SIG-M5 treated with dmso at 0.1 percent for 504 hours (cell line): ENCODE measurements around the gene UVSSA.

ENCODE experiments used
- DNase-seq: peaks from one replicate; lab custom pipeline; 2025; ENCODE audit not compliant: unreplicated experiment; lab: John Stamatoyannopoulos, UW

The UVSSA gene

DNA sequence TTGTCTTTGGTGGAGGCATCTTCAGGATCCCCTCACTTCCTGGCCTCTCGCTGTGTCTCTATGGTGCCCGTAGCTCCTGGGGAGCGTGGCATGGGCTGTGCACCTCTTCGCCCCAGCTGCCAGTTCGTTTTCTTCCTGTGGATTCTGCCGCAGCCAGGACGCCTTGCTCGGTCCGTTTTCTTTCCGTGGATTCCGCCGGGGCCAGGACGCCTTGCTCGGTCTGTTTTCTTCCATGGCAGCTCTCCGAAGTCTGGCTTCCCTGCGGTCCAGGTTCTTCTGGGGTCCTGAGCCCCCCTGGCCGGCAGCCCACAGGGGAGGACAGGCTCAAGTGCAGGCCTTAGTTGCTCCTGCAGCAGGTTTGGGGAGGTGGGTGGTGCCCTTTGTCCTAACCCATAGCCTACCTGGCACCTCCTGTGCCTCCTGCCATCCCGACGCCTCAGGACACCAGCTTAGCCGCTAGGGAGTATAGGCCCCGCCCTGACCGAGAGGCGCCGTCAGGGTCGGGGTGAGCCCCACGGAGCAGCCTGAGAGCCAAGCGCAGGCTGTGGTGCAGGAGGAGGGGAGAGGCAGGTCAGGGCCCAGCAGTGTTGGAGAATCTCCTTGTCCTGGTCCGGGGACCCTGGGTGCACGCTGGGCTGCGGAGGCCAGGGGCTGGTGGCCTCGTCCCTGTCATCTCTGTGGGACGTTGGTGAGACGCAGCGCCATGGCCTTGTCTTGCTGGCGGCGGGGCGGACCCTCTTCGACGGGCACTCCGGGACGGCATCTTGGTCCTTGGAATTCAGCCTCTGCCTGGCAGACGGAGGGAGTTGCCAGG lies 27.1 kb downstream of the UVSSA start:
- DNase-seq: no peak

DNA sequence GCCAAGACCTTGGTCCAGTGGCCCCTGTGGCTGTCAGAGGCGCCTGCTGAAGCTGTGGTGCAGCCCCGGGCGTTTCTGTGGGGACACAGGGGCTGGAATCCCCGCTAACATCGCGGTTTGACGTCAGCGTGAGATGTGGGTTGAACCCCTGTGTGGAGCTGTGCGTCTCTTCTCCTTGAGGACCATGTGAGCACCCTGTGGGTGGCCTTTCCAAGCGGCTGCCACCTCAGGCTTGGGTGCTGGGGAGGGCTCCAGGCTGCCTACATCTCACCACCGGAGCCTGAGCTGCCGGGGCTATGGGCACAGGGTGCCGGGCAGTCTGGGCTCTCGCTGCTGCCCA lies 27.7 kb downstream of the UVSSA start:
- no peak for DNase-seq

DNA sequence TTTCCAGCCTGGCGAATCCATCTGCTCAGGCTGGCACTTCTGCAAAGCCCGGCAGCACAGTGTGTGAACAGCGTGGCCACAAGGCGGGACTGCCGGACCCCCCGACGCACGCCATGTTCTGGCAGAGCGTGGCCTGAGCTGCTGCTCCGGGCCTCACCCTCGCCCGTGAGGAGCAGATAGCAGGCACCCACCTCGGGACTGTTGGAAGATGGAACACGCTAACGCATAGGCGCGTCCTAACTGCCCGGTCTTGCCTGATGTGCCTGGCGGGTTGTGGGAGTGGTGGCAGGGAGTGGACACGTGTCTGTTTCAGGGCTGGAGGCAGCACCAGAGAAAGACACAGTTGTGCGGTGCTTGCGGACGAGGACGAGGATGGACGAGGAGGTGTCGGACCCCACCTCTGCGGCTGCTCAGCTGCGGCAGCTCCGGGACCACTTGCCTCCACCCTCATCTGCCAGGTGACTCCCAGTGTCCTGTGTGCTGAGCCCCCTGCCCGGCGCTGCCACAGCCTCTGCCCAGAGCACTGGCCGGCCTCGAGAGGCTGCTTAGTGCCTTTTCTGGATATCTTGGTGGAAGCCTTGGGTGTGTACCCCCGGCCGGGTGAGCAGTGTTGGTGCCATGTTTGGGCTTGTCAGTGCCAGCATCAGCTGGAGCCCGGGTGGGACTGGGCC lies 28.2 kb downstream of the UVSSA start:
- DNase-seq: no peak

DNA sequence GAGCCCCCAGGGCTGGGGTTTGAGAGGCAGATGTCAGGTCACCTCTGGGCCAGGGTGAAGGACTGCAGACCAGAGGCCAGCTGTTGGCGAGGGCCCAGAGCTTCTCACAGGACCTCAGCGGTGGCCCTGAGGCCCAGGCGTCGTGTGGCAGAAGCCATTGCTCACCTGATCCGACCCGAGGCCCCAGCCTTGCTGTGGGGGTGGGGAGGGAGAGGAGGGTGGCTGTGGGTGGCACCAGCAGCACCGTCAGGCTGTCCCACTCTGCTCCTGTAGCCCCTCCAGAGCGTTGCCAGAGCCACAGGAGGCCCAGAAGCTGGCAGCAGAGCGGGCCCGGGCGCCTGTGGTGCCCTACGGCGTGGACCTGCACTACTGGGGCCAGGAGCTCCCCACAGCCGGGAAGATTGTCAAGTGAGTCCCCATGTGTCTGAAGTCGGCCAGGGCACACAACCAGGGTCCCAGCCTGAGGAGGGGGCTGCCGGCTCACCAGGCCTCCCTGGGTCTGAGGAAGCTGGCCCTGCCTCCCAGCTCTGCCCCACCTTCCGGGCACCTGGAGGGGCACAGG lies 28.8 kb downstream of the UVSSA start:
- no peak for DNase-seq

DNA sequence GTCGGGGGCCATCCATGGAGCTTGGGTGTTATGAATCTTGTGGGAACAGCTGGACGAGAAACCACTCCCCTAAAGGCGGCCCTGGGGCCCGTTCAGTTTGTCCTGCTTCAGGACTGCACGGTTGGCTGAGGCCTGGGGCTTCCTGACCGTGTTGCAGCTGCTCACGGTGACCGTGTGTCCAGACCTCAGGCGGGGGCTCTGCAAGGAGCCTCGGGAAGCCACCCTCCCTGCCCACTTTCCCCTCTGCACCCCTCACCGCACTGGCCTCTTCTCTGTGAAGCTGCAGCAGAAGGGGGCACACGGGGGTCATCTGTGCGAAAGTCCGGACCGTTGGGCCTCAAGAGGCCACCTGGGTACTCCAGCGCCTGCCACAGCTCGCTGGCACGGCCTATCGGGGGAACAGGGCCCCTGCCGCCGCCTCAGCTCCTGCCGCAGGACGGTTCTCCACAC lies 29.4 kb downstream of the UVSSA start:
- DNase-seq: no peak

DNA sequence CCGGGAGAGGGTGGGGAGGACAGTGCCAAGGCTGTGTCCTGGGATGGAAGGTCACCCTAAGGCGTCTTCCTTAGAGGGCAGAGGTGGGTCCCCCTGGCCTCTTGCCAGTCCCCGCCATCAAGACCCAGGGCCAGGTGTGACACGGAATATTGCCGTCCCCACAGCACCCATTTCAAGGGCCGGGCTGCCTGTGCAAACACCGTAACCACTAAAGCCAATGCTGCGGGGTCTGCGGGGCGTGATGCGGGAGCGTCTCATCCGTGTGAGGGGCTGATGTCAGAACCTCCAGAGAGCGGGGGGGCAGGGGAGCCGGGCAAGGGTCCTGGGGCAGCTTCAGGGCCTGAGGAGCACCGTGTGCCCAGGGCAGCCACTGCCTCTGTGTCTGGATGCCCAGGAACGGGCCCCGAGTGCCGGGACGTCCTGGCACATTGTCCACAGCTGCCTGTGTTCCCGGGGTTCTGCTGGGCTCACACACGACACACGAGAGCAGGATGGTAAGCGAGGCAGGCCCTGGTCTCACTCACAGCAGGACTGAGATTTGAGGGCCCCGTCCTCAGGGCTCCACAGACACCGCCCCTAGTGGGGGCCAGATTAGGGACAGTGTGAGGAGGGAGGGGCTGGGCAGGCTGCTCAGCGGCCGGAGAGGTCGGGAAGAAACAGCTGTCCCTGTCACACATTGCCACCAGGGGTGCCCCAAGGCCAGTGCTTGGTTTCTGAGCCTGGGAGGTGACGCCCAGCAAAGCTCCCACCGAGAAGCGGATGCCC lies 30.0 kb downstream of the UVSSA start:
- no peak for DNase-seq

DNA sequence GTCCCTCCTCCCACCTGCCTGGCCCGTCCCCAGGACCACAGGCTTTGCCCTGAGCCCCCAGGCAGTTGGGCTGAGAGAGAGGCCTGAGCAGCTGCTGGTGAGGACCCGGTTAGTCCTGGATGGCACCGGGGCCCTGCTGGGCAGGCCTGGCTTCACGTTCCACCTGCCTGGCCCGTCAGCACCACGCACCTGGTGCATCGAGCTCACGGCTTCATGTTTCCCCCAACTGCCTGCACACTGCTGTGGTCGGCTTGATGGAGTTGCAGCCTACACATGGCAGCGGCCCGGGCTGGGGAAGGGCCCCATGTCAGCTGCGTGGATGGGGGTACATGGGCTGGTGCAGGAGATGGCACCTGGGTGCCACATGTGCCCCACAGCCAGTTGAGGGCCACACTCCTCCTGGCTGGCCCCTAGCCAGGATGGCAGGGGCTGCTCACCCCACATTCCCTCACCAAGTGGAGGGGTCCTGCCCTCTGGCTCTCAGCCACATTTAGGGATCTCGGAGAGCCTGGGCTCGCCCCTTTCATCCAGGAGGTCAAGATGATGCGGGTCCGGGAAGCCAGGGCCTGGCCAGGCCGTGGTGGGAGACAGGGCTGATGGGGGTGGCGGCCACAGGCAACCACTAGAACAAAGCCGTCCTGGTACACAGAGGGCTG lies 30.7 kb downstream of the UVSSA start:
- no peak for DNase-seq

DNA sequence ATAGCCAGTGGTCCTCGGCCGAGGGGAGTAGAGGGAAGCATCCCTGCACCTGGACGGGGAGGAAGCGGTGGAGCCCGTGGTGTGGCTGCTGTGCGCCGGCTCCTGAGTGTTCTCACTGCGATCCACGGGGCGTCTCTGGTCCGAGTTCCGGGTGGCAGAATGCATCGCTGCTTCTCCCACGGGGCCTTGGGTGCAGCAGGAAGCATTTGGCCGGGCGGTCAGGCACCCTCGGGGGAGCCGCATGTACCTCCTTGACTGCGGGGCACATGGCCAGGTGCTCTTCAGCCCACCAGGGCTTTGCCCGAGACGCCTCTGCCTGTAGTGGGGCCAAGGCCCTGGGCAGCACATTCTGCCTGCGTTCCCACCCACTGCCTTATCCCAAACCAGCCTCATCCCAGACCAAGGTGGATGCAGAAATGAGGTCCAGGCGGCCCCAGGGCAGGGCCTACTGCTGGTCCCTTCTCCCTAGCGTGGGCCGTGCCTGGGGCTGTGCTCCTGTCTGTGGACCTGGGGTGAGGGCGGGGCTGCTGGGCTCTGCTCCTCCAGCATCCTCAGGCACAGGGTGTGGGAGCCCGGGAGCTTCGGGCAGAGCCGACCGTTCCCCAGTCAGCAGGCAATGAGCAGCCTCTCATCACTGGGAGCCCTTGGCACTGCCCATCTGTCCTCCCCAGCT lies 31.7 kb downstream of the UVSSA start:
- no peak for DNase-seq

DNA sequence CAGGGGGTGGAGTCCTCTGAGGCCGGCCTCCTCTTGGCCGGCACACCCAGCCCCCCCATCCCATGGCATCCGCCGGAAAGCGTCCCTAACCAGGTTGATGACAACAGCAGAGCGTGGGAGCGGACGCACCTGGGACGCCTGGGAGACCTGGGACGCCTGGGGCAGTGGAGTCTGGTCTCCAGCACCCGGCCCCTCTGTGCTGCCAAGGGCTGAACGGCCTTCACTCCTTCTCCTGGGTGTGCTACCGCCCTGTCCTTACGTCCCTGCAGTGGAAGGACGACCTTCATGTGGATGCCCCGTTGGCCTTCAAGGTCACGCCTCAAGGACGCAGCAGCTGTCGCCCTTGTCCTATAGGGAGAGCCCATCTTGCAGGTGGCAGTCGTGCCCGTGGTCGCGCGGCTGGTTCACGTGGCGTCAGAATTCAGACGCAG lies 32.4 kb downstream of the UVSSA start:
- no peak for DNase-seq

DNA sequence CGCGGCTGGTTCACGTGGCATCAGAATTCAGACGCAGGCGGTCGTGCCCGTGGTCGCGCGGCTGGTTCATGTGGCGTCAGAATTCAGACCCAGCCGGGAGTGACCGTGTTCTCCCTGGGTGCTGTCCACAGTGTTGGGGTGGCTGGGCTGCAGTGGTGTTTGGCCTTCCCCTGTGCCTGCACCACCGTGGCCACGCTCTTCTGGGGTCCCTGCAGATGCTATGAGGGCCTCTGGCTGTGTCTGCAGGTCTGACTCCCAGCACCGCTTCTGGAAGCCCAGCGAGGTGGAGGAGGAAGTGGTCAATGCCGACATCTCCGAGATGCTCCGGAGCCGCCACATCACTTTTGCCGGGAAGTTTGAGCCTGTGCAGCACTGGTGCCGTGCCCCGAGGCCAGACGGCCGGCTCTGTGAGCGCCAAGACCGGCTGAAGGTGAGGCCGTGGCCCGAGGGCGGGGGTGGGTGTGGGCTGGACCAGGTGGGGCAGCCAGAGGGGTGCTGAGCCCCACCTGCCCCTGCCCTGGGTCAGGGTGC lies 32.9 kb downstream of the UVSSA start:
- DNase-seq: no peak

DNA sequence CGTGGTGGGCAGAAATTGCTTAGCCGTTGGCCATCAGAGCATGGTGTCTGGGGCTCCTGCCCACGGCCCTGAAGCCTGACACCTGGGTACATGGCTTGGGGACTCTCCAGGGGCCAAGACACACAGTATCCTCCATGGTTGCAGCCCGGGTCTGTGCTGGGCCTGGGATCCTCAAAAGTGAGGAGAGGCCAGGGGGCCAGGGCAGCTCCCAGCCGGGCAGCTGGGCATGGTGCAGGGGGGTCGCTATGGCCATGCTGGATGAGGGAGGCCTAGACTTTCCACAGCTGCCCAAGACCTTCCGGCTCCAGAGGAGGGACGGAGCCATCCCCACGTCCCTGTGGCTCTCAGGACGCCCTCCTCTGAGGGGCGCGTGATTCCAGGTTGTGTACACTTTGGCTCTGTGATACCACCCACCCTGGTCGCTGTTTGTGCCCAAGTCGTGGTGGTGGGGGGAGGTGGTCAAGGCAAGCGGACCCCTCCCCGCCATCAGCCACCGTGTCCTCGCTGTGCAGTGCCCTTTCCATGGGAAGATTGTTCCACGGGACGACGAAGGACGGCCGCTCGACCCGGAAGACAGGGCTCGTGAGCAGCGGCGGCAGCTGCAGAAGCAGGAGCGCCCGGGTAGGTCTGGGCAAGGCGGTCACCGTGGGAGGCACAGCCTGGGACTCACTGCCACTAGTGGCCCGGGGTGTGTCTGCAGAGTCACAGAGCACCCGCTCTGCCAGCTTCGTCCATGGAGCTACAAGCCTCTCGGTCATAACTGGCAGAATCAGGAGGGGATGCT lies 33.6 kb downstream of the UVSSA start:
- DNase-seq: no peak

DNA sequence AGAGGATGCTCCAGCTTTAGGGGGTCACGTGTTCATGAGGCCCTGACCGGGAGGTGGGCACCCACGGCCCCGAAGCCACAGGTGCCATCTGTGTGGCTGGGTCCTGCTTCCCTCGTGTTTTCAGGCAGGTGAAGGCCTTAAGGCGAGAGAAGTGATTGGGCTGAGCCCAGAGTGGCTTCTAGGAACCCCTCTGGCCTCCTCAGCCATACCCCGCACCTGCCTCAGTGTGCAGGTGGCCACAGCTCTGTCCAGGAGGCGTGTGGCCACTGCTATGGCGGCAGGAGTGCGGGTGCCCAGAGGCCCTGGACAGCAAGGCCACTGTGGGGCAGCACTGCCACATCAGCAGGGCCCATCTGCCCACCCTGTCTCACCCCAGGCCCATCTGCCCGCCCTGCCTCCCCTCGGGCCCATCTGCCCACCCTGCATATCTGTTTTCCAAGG lies 34.2 kb downstream of the UVSSA start:
- no peak for DNase-seq

DNA sequence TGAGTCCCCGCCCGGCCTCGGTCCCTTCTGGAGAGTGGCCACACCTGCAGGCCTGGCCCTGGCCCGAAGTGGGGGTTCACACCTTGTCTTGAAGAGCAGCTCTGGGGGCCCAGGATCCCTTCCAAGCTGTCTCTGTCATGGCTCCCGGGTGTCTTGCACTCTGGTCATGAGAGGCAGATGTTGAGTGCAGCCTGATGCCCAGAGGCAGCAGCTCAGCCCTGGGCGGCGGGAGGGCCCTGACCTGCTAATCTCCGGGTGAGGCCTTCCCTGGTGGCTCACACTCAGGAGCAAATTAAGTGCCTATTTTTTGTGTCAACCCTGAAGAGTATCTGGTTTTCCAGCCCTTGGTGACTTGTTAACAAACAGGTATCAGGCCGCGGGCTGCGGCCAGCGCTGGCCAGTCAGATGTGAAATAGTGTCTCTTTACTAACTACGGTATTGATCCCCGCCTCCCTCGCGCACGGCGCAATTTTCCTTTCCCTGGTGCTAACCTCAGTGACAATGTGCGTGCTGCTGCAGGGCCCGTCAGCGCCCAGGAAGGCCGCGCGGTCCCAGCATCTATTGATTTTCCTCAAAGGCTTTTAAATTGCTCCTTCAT lies 35.0 kb downstream of the UVSSA start:
- DNase-seq: no peak

DNA sequence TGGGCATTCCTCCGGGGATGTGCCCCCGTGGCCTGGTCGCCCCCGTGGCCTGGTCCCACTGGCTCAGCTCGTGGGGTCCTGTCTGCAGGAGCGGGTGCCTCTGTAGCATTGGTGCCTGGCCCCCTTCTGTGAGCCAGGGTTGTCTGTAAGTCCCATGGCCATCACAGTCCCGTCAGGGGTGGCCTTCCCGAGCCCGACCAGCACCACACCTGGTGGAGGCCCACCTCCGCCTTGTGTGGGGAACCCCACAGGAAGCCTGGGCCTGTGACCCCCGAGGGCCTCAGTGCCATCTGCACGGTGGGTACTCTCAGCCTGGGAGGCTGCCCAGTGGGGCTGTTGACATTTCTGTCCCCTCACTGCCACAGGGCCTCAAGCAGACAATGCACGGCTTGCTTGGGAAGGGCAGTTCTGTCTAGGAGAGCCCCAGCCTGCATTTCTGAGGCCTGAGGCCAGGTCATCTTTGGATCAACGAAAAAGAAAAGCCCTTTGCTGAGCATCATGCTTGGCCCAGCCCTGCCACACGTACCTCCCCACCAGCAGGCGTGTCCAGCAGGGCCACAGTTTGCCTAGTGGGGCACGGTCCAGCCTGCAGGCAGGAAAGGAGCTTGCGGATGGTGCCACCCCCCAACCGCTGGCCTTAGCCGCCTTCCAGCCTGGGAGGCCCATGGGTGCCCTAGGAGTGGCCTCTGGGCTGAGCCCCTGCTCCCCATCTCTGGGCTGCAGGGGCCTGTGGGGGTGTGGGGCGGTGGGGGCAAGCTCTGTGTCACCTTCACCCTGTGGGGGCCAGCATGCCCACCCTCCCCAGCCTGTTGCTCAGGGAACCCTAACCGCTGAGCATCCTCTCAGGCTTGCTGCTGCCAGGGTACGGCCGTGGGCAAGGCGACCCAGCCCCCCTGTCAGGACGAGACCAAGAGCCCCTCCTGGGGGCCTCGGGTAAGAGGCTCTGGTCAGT lies 36.0 kb downstream of the UVSSA start:
- DNase-seq: no peak

DNA sequence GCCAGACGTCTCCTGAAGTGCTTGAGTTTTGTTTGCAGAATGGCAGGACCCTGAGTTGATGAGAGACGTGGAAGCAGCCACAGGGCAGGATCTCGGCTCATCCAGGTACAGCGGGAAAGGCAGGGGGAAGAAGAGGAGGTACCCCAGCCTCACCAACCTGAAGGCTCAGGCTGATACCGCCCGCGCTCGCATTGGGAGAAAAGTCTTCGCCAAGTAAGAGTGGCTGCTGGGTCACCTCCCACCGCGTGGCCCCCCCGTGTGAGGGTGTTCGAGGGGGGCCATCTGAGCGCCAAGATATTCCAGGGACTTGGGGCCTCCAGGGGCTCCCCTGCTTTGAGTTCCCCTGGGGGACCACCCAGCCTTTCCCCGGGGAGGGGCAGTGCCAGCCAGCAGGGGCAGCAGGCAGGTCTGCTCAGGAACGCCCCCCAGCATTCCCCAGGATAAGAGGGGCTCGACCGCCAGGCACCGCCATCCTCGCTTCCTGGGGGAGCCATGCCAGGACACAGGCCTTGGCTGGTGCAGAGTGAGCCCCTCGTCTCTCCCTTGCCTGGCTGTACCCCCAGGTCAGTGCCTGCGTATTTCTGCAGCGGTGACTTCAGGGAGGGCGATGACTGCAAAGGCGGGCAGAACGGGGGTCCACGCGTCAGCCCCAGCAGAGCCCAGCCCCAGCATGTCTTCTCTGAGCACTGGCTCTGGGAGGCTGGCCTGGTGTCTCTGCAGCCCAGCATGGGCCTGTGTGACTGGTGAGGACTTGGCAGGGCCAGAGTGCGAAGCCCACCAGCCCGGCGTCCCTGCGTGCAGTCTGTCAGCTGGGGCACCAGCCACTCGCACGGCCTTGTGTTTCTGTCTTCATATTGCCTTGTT lies 37.0 kb downstream of the UVSSA start:
- no peak for DNase-seq

DNA sequence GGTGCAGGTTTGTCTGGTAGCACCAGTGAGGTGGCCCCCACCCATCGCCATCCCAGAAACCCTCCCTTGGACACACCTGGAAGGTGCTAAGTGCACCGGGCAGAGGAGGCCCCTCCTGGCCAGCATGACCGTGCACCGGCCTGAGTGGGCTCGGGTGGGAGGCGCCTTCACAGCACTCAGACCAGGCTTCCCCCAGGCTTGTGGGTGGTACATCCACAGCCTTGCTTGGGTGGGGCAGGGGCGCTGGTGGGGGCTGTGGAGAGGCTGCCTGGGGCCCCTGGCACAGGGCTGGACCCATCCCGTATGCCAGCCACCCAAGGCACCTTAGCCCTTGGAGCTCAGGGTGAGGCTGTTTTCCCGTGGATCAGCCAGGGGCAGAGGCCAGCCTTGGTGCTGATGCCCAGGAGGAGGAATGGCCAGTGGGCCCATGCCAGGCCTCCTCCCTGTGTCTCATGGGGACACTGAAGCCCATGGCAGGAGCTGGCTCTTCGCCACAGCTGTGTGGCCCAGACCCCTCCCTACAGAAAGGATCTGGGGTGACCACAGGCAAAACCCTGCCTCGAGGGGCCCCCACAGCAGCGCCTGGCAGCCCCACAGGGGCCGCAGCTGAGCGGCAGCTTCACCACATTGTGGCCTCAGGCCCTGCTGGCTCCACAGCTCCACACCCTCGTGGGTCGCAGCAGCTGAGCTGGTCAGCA lies 37.8 kb downstream of the UVSSA start:
- no peak for DNase-seq
